H9 (cell line): ENCODE measurements around the gene OSBP2. TPM values are rescaled to one million over a fixed set of nuclear protein-coding genes. Genes with fewer than 3 reads are reported as not detected.

Experiments used
- DNase-seq: peaks from one replicate; pipeline ENCODE4 v3.0.0-alpha.2; 2017
- H2AFZ ChIP-seq: one replicate; pipeline ENCODE4 v1.6.1; 2013; ENCODE audit warnings: mild to moderate bottlenecking, low read length, control low read depth, moderate library complexity
- H2AK5ac ChIP-seq: 2 replicates; pipeline ENCODE4 v1.6.1; 2013; ENCODE audit warnings: low read length, control low read depth, mixed read lengths; ENCODE audit not compliant: insufficient read length
- H2BK120ac ChIP-seq: one replicate; pipeline ENCODE4 v1.6.1; 2013; ENCODE audit warnings: low read depth, mild to moderate bottlenecking, low read length, control low read depth, inconsistent platforms; ENCODE audit not compliant: poor library complexity, severe bottlenecking
- H2BK12ac ChIP-seq: 2 replicates; pipeline ENCODE4 v1.6.1; 2013; ENCODE audit warnings: low read length, control low read depth, mixed read lengths, low read depth; ENCODE audit not compliant: insufficient read length
- H2BK15ac ChIP-seq: 2 replicates; pipeline ENCODE4 v1.6.1; 2013; ENCODE audit warnings: low read depth, low read length, control low read depth
- H2BK20ac ChIP-seq: one replicate; pipeline ENCODE4 v1.6.1; 2013; ENCODE audit warnings: low read depth, mild to moderate bottlenecking, low read length, control low read depth, inconsistent platforms; ENCODE audit not compliant: poor library complexity, severe bottlenecking
- H2BK5ac ChIP-seq: 2 replicates; pipeline ENCODE4 v1.6.1; 2013; ENCODE audit warnings: low read length, control low read depth, mixed read lengths; ENCODE audit not compliant: insufficient read length
- H3K14ac ChIP-seq: 2 replicates; pipeline ENCODE4 v1.6.1; 2013; ENCODE audit warnings: low read length, control low read depth; ENCODE audit not compliant: insufficient read depth
- H3K18ac ChIP-seq: 2 replicates; pipeline ENCODE4 v1.6.1; 2013; ENCODE audit warnings: low read depth, mild to moderate bottlenecking, mixed read lengths, low read length, control low read depth; ENCODE audit not compliant: insufficient read length
- H3K23ac ChIP-seq: 2 replicates; pipeline ENCODE4 v1.6.1; 2013; ENCODE audit warnings: low read length, control low read depth, mixed read lengths, low read depth; ENCODE audit not compliant: insufficient read length
- H3K23me2 ChIP-seq: 2 replicates; pipeline ENCODE4 v1.6.1; 2013; ENCODE audit warnings: low read depth, mild to moderate bottlenecking, mixed read lengths, low read length, control low read depth; ENCODE audit not compliant: insufficient read length, poor library complexity, severe bottlenecking
- H3K27ac ChIP-seq: 2 replicates; pipeline ENCODE4 v1.5.1; 2013; ENCODE audit warnings: low read length, control low read depth, mixed read lengths, low read depth; ENCODE audit not compliant: insufficient read length
- H3K27me3 ChIP-seq: 2 replicates; pipeline ENCODE4 v1.6.1; 2013; ENCODE audit warnings: low read length, control low read depth, inconsistent platforms; ENCODE audit not compliant: insufficient read depth
- H3K4ac ChIP-seq: 2 replicates; pipeline ENCODE4 v1.6.1; 2013; ENCODE audit warnings: low read depth, mild to moderate bottlenecking, control low read depth, inconsistent platforms, low read length, moderate library complexity
- H3K4me1 ChIP-seq: 2 replicates; pipeline ENCODE4 v1.6.1; 2013; ENCODE audit warnings: low read length, control low read depth, inconsistent platforms; ENCODE audit not compliant: insufficient read depth
- H3K4me2 ChIP-seq: 2 replicates; pipeline ENCODE4 v1.6.1; 2013; ENCODE audit warnings: low read length, control low read depth, mixed read lengths; ENCODE audit not compliant: insufficient read length, insufficient read depth
- H3K56ac ChIP-seq: 2 replicates; pipeline ENCODE4 v1.6.1; 2013; ENCODE audit warnings: low read depth, mild to moderate bottlenecking, mixed read lengths, low read length, control low read depth; ENCODE audit not compliant: insufficient read length
- H3K79me1 ChIP-seq: 2 replicates; pipeline ENCODE4 v1.6.1; 2013; ENCODE audit warnings: low read depth, mild to moderate bottlenecking, moderate library complexity, low read length, control low read depth, inconsistent platforms; ENCODE audit not compliant: insufficient read depth, poor library complexity, severe bottlenecking
- H3K79me2 ChIP-seq: 2 replicates; pipeline ENCODE4 v1.6.1; 2013; ENCODE audit warnings: low read length, control low read depth, inconsistent platforms; ENCODE audit not compliant: insufficient read depth
- H3K9ac ChIP-seq: 2 replicates; pipeline ENCODE4 v1.6.1; 2013; ENCODE audit warnings: low read length, control low read depth, mixed read lengths; ENCODE audit not compliant: insufficient read length; ENCODE audit errors: extremely low read depth
- H3K9me3 ChIP-seq: one replicate; pipeline ENCODE4 v1.6.1; 2013; ENCODE audit warnings: low read depth, low read length, inconsistent platforms; ENCODE audit not compliant: control insufficient read depth
- H3T11ph ChIP-seq: one replicate; pipeline ENCODE4 v1.6.1; 2013; ENCODE audit warnings: mild to moderate bottlenecking, low read length, control low read depth, inconsistent platforms
- H4K20me1 ChIP-seq: one replicate; pipeline ENCODE4 v1.6.1; 2013; ENCODE audit not compliant: control insufficient read depth, insufficient read length, insufficient read depth
- H4K5ac ChIP-seq: 2 replicates; pipeline ENCODE4 v1.6.1; 2013; ENCODE audit warnings: low read depth, mild to moderate bottlenecking, mixed read lengths, low read length, control low read depth; ENCODE audit not compliant: insufficient read length
- H4K8ac ChIP-seq: replicated peaks from 2 replicates; pipeline ENCODE4 v1.6.1; 2013; ENCODE audit warnings: low read length, control low read depth, mixed read lengths, low read depth; ENCODE audit not compliant: insufficient read length
- H4K91ac ChIP-seq: 2 replicates; pipeline ENCODE4 v1.6.1; 2013; ENCODE audit warnings: low read depth, mild to moderate bottlenecking, moderate library complexity, mixed read lengths, low read length, control low read depth; ENCODE audit not compliant: insufficient read length
- H3K27ac Mint-ChIP-seq, 3 experiments: 2 replicates in 2 of 3; 3 replicates in 1 of 3; pipeline ENCODE4 v1.8.0; 2020 to 2021; ENCODE audit warnings: mixed read lengths in 3 of 3, mild to moderate bottlenecking in 1 of 3, moderate library complexity in 1 of 3
- H3K27me3 Mint-ChIP-seq: 2 replicates; pipeline ENCODE4 v1.8.0; 2021; ENCODE audit warnings: low read depth, mild to moderate bottlenecking, moderate library complexity, mixed read lengths
- H3K36me3 Mint-ChIP-seq, 3 experiments: 2 replicates in 2 of 3; 3 replicates in 1 of 3; pipeline ENCODE4 v1.8.0; 2020 to 2021; ENCODE audit warnings: low read depth in 3 of 3, mixed read lengths in 3 of 3; ENCODE audit not compliant: insufficient read depth in 1 of 3
- H3K4me1 Mint-ChIP-seq, 2 experiments: 2 replicates each; pipeline ENCODE4 v1.8.0; 2020; ENCODE audit warnings: mixed read lengths in 2 of 2
- H3K4me3 Mint-ChIP-seq, 2 experiments: 2 replicates in 1 of 2; 3 replicates in 1 of 2; pipeline ENCODE4 v1.8.0; 2020 to 2021; ENCODE audit warnings: mild to moderate bottlenecking in 2 of 2, mixed read lengths in 2 of 2, moderate library complexity in 1 of 2
- H3K9me3 Mint-ChIP-seq, 2 experiments: 2 replicates in 1 of 2; 3 replicates in 1 of 2; pipeline ENCODE4 v1.8.0; 2020; ENCODE audit warnings: mild to moderate bottlenecking in 2 of 2, mixed read lengths in 2 of 2, moderate library complexity in 1 of 2
- WGBS: extraction: QIAGEN DNeasy Blood & Tissue Kit; methylation state at CpG from one replicate; pipeline ENCODE4 v1.1.7; 2013; ENCODE audit warnings: missing lambda C conversion rate, low lambda C conversion rate, mixed read lengths; ENCODE audit not compliant: insufficient read length; ENCODE audit errors: extremely low coverage; 5-methylcytosine and 5-hydroxymethylcytosine counted together
- total RNA-seq: library from RNA; stranded (reverse); gene quantifications from 2 replicates; pipeline ENCODE4 v1.2.1, GENCODE V29; 2021
- TF ChIP-seq, protein P1 (sequence below): fragments of 200-600 bp; sonication (generic); conservative IDR thresholded peaks from 3 replicates; pipeline ENCODE4 v1.8.0; 2021; ENCODE audit warnings: antibody characterized with exemption, mild to moderate bottlenecking

OSBP2 gene
- total RNA-seq, 1 experiment from 2014 or later = 3.4 TPM

DNA sequence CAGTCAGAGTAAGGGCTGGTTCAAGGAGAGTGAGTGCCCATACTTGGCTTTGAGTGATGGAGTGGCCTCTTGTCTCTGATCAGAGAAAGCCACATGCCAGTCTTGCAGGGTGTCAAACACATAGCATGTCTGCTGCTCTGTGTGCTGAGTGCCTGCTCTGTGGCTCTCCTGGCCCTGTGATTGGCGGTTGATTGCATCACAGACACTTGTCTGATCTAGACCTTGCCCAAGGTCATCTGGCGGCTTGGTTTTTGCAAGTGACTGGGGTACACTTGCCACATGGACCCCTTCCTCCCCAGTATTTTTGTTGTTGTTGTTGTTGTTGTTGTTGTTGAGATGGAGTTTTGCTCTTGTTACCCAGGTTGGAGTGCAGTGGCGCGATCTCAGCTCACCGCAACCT lies 10.3 kb downstream of the OSBP2 start:
- H3K27ac Mint-ChIP-seq = no peak overlapping the region
- no peak overlapping the region for H4K8ac ChIP-seq
- no peak overlapping the region for H2BK20ac ChIP-seq
- no peak overlapping the region for H3K23ac ChIP-seq
- no peak overlapping the region for H3K4ac ChIP-seq
- no peak overlapping the region for H2AFZ ChIP-seq
- no peaks in the 10 kb centered on the region; the same call in 1 of the 2 replicates for H3K4me1 ChIP-seq
- peaks cover 0 to 4% (median 3%) of the 10 kb centered on the region in 3 experiments; a peak in 2 of 7 replicates for H3K36me3 Mint-ChIP-seq
- H3K79me2 ChIP-seq = no peaks in the 10 kb centered on the region
- no peak overlapping the region for H3K4me2 ChIP-seq
- no peak overlapping the region for H2BK12ac ChIP-seq
- H3K79me1 ChIP-seq = no peaks in the 10 kb centered on the region
- no peak overlapping the region for H3K56ac ChIP-seq
- H2AK5ac ChIP-seq = no peak overlapping the region
- H3K9me3 Mint-ChIP-seq = peaks cover 0 to 3% of the 10 kb centered on the region in 2 experiments; a peak in 2 of 5 replicates
- H3K23me2 ChIP-seq = no peaks in the 10 kb centered on the region
- H4K5ac ChIP-seq = no peak overlapping the region
- no peaks in the 10 kb centered on the region for H3K27me3 ChIP-seq
- no peaks in the 10 kb centered on the region; the same call in 1 of the 2 replicates for H3K27me3 Mint-ChIP-seq
- no CpG with 5 or more reads among the region's 5 CpGs for WGBS
- TF ChIP-seq, protein P1, sequence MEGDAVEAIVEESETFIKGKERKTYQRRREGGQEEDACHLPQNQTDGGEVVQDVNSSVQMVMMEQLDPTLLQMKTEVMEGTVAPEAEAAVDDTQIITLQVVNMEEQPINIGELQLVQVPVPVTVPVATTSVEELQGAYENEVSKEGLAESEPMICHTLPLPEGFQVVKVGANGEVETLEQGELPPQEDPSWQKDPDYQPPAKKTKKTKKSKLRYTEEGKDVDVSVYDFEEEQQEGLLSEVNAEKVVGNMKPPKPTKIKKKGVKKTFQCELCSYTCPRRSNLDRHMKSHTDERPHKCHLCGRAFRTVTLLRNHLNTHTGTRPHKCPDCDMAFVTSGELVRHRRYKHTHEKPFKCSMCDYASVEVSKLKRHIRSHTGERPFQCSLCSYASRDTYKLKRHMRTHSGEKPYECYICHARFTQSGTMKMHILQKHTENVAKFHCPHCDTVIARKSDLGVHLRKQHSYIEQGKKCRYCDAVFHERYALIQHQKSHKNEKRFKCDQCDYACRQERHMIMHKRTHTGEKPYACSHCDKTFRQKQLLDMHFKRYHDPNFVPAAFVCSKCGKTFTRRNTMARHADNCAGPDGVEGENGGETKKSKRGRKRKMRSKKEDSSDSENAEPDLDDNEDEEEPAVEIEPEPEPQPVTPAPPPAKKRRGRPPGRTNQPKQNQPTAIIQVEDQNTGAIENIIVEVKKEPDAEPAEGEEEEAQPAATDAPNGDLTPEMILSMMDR = no peak
- H3K18ac ChIP-seq = no peak overlapping the region
- DNase-seq = no peak
- H2BK5ac ChIP-seq = no peak overlapping the region
- H3K9me3 ChIP-seq = no peaks in the 10 kb centered on the region
- no peak overlapping the region for H3K27ac ChIP-seq
- no peak overlapping the region for H3K4me3 Mint-ChIP-seq
- no peak overlapping the region for H2BK120ac ChIP-seq
- no peak overlapping the region for H4K91ac ChIP-seq
- H3K14ac ChIP-seq = no peak overlapping the region
- H3K4me1 Mint-ChIP-seq = peaks cover 16% of the 10 kb centered on the region in 2 experiments
- H3K9ac ChIP-seq = no peak overlapping the region
- no peak overlapping the region for H3T11ph ChIP-seq
- no peaks in the 10 kb centered on the region for H4K20me1 ChIP-seq
- H2BK15ac ChIP-seq = no peak overlapping the region
